Smooth muscle cell of the coronary artery (primary cell): ENCODE results near the gene ARL6. TPM values are rescaled to one million over a fixed set of nuclear protein-coding genes. Genes with fewer than 3 reads are reported as not detected.

Experiments used
- total RNA-seq: library from RNA; depleted of rRNA; stranded (reverse); fragments of >200 nt; gene quantifications from 2 replicates; pipeline ENCODE4 v1.2.3, GENCODE V29; 2014; ENCODE audit warnings: low replicate concordance

ARL6 gene
- total RNA-seq, result 6.6 and 7.1 TPM in 2 replicates

GRCh38 chr3:97764407-97765238 is at the start of gene ARL6:
TSS of gene ARL6 (plus strand) at chr3:97764758. CDS start at chr3:97768108, 3,350 bp downstream.

GRCh38 chr3:97821774-97822358 is 57.3 kb downstream of the ARL6 start, which contains the start of gene CRYBG3:
TSS of gene CRYBG3 (plus strand) at chr3:97822011. CDS start at chr3:97822207, 196 bp downstream.

Other genes with a start within 250 kb of the ARL6 start
- 15.0 and 16.9 TPM in 2 replicates for gene CRYBG3, start 57.3 kb downstream of the ARL6 start, total RNA-seq
- gene RIOX2, start 207.7 kb downstream of the ARL6 start, total RNA-seq, result 17.7 and 27.4 TPM in 2 replicates